Activated CD4-positive, CD25-positive, alpha-beta regulatory T cell treated with anti-CD3 and anti-CD28 coated beads, Interleukin-2, amount 50 U/mL, for 24 hours (primary cell): Measurements from ENCODE around the gene CITED4.

Source experiments
- ATAC-seq, 2 donors: fragments of 150-1000 bp; cut with Tn5 transposase; one replicate each; pipeline ENCODE4 v1.10.0; 2021; ENCODE audit warnings: mild to moderate bottlenecking in 1 of 2, moderate library complexity in 1 of 2

The CITED4 gene

DNA sequence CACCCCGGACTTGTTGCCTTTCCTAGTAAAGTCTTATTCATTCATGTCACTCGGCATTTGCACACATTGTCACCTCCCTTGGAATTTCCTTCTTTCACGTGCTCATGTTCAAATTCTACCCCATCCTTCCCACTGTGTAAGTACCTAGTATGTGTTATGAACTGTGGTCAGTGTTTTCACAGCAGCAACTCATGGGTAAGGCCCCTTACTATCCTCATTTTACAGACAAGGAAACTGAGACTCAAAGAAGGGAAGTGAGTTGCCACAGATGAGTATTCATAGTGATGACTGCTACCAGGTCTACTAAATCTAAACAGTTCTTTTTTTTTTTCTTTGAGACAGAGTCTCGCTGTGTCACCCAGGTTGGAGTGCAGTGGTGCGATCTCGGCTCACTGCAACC is 10.5 kb downstream of the CITED4 start:
- peak in 1 of 2 donors; percentile 30 for ATAC-seq

DNA sequence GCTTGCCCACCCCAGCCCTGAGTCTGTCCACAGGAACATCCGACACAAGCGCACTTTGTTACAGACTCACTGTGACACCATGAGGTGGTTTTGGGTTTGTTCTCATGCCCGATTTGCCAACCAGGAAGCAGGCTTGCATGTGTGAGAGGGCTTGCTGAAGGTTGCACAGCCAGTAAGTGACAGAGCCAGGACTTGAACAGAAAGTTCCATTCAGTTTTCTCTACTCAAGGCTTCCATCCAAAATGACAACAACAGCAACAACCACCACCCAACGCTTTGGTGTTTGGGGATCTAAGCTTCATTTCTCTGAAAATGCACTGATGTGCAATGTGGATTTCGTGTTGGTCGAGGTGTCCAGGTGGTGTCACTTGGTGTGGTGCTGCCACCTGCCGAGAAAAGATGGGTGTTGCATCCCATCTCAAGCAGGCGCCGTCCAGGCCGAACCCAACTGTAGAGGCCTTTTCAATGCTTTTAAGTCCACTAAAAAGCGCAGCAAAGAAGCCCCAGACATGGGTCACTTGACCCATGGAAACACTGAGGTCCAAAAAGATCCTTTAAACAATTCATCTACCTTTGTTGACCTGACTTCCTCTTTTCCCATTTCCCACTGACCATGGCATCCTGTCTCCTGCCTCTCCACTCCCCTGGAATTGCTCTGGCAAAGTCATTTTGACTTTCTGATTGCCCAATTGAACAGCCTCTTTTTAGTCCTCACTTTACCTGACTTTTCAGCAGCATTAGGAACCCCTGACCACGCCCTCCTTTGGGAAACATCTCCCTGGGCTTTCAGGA is 12.2 kb downstream of the CITED4 start:
- ATAC-seq = peak; percentile 80 to 83

DNA sequence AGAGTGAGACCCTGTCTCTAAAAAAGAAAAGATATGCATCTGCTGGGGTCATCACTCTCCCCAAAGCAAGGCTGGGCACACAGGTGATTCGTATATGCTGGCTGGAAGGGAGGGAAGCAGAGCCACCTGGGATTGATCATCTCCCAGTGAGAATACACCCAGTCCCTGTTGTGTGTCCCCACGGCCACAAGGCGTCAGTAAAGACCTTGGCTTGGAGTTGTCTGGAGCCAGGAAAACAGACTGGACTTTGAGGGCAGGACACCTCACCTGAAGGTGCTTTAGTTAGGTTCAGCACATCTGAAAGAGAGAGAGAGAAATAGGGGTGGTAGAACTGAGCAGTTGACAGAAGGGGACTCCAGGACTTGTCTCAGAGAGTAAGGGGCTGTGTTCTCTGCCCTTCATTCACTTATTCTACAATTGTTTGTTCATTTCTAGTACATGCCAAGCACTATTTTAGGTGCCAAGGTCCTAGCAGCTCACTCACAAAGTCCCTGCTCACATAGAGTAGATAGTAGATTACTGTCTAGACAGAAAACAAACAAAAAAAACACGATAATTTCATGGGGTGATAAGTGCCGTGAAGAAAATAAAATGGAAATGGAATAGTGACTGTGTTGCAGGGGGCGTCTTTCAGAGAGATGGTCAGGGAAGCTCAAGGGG is 13.5 kb downstream of the CITED4 start:
- ATAC-seq = no peak

DNA sequence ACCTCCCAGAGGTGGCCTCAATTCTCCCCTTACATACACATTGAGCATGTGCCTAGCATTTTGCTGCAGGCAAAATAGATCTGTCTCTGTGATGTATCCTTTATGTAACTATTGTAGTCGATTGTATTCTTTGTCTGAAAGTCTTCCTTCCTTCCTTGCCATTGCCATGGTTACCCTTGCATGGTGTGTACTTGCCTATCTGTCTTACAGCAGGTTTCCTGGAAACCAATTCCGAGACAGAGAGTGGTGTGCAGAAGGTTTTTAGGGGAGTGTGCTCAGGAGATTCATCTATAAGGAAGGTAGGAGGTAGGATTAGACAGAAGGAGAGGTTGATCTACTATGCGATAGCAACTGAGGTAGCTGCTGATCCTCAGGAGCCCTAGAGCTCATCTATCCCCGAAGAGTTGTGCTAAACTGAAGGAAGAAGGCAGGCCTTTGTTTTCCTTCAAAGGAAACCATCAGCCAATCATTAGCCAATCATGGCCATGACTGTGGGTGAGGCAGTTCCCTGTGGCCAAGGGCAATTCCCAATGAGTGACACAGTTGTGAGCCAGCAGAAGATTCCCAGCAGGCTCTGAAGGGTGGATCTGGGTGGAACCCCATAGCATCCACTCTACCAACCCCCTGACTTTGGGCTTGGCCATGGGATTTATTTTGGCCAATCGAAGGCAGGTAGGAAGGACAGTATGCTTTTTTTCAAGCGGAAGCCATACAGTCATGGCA is 15.0 kb downstream of the CITED4 start:
- ATAC-seq = no peak

DNA sequence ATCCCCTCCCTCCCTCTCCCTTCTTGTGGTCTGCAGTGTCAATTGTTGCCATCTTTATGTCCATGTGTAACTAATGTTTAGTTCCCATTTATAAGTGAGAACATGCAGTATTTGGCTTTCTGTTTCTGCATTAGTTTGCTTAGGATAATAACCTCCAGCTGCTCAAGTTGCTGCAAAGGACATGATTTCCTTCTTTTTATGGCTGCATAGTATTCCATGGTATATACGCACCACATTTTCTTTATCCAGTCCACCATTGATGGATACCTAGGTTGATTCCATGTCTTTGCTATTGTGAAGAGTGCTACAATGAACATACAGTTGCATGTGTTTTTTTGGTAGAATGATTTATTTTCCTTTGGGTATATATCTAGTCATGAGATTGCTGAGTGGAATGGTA is 16.3 kb downstream of the CITED4 start:
- ATAC-seq = no peak

DNA sequence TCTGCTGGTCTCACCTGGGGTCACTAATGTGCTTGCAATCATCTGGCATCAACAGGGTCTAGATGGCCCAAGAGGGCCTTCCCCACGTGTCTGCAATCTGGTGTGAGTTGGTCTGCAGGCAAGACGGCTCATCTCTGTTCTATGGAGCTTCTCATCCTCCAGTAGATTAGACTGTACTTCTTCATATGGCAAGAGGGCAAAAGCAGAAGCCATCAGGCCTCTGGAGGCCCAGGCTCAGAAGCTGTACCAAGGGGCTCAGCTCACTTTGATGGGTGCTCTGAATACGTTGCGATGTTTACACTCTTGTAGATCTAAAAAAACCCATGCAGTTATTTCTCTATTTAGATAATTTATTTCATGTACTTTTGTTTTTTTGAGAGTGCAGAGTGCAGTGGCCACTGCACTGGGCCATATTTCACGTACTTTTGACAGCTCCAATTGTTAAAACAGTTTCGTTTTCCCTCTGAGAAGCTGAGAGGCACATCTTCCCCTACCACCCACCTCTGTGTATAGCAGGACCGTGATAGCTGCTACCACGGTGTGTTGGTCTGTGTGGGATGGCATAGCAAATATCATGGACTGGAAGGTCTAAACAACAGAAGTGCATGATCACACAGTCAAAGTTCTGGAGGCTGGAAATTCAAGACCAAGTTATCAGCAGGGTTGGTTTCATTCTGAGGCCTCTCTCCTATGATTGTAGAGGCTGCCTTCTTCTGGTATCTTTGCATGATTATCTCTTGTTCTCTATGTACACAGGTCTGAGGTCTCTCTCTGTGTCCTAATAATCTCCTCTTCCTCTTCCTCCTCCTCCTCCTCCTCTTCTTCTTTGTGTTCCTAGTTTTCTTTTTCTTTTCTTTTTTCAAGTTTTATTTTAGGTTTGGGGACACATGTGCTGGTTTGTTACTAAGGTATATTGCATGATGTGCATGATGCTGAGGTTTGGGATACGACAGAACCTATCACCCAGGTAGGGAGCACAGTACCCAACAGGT is 17.0 kb downstream of the CITED4 start:
- ATAC-seq = peak; percentile 36 to 39

DNA sequence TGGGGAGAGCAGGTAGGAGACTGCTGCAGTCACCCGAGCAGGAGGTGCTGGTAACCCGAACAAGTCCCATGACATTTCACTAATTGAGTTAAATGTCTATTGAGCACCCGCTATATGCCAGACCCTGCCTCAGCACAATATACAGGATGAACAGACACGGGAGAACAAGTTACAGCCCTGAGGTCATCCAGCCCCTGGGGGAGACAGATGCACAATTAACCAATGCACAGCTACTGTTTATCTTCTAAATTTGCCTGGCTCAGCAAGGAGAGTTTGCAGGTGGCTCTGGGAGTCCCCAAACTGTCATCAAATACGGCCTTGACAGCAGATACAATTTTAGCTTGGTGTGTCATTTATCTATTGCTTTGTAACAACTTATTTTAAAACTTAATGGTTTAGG is 18.1 kb downstream of the CITED4 start:
- ATAC-seq = no peak

DNA sequence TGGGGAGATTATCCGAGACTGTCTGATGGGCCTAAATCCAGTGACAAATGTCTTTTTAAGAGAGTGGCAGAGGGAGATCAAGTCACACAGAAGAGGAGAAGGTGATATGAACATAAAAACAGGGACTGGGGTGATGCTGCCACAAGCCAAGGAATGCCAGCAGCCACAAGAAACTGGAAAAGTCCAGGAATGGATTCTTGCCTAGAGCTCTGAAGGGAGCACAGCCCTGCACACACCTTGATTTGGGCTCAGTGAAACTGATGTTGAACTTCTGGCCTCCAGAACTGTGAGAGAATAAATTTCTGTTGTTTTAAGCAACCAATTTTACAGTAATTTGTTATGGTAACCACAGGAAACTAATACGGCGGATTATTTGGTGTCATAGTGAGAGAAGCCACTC is 19.5 kb downstream of the CITED4 start:
- no peak for ATAC-seq

DNA sequence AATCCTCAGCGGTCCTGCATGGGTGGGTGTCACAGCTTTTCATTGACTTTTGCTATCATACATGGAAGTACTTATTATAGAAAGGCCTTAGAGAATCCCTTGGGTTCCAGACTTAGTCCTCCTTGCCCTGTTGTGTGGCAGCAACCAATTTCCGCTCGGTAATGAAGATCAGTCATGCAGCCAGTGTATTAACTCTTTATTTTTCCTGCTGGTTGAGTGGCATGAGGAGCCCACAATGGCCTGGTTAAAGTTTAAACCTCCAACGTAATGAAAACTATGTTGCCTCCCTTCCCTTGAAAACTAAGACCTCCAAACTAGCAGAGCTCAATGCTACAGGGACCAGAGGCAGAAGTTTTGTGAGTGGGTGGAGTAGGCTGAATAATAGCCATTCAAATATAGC is 20.0 kb downstream of the CITED4 start:
- ATAC-seq = no peak

DNA sequence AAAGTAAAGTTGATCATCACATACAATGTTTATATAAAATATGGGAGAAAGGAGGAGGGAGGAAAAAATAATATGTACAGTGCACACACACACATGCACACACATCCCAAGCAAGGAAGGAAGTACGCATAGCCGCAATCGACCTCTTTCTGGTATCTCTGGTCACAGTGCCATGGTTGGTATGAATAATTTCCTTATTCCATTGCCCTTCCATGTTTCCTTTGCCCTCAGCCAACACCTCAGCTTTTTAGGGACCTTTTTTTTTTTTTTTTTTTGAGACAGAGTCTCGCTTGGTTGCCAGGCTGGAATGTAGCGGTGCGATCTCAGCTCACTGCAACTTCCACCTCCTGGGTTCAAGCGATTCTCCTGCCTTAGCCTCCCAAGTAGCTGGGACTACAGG is 20.6 kb downstream of the CITED4 start:
- no peak for ATAC-seq

DNA sequence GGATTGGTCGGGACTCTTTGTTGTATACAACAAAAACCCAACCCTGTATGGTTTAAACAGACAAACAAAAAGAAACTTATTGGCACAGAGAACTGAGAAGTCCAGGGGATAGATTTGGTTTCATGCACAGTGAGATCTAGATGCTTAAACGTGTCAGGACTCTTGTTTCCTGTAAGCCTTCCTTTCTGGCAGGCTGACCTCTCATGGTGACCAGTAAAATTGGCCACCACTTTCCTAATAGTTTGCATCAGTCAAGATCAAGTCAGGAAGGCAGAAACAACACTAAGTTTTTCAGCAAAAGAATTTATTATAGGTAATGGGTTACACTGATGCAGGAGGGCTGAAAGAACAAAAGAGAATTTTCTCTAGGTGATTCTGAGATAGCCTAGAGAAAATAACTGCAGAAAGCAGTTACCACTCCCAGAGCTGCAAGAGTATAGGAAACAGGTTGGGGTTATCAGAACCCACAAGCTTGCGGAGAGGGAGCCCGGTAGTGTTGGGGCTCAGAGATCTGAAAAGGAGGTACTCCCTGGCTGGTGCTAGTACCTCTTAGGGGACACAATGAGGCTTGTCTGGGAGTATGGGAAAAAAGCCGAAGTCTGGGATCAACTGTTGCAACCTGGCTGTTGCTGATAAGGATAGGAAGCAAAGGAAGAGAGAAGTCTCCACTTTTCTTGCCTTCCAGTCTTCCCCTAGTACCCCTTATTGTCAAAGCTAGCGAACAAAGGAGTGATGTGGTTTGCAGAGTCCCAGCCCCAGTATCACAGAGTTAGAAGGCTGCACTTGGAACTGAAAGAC is 21.4 kb downstream of the CITED4 start:
- ATAC-seq = no peak

DNA sequence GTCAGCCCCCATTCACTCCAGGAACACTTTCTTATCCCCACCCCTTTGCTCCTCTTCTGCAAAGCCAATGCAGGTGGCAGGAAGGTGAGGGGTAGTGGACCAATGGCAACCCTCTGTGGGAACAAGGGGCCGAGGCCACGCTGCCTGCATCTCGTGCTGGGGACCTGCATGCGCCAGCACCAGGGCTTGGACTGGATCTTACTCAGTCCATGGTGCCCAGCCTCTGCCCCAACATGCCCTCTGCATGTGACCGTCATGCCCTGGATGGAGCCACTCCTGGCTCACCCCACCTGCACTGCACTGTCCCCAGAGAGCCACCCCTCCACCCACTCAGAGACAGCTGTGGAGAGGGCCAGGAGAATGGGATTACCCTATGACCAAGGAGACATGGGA is 22.2 kb downstream of the CITED4 start:
- ATAC-seq = no peak

DNA sequence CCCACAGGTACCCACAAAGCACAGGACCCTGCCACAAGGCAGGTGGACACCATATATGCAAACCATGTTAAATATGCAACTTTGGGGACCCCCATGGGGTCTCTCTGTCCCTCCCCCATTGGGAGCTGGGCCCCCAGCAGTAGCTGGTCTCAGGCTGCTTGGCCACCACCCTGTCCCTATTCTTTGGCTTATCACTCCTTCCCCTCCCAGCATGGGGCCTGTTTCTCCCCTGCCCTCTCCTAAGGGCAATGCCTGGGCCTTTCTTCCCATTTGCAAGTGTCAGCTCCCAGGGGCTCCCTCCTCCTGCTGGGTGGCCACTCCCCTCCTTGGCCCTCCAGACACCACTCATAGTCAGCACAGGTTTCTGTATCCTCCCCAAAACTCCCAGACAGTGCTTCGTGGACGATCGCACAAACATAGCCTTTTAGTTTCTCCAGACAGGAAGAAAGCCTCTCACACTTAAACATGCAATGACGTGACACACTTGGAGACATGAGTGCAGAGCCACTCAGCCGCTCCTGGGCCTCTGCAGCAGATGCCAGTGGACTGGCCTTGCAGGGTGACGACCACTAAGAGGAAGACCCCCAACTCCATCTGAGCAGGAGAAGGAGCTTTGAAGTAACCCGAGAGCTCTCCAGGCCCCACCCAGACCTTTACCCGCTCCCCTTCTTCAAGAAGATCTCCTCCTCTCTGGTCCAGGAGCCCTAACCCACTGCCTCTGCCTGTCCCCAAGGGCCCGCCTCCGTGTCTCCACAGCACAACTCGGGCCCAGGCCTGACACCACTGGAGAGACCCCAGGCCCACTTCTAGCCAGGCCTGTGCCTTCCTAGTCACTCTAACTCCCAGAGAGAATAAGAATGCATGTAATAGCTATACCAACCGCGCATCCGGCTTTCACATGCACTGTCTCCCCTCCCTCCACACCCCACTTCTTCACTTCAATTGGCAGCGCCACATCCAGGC is 22.9 kb downstream of the CITED4 start:
- ATAC-seq = no peak

DNA sequence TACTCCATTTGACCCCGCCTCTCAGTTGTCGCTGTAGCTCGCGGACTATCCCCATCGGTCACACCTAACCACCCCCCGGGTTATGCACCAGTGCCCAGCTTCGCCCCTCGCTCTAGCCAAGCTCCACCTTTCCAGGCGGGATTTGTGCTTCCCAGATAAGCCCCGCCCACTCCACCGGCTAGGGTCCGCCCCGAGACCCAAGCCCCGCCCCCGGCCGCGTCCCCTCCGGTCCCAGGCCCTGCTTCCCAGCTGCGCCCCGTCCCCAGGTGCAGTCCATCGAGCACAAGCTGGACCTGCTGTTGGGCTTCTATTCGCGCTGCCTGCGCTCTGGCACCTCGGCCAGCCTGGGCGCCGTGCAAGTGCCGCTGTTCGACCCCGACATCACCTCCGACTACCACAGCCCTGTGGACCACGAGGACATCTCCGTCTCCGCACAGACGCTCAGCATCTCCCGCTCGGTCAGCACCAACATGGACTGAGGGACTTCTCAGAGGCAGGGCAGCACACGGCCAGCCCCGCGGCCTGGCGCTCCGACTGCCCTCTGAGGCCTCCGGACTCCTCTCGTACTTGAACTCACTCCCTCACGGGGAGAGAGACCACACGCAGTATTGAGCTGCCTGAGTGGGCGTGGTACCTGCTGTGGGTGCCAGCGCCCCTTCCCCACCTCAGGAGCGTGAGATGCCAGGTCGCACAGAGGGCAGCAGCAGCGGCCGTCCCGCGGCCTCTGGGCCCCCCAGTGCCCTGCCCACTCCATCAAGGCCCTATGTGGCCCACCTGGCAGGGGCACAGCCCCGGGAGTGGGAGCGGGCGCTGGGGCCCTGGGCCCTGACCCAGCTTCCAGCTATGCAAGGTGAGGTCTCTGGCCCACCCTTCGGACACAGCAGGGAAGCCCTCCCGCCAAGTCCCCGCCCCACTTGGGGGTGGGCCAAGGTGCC is 23.9 kb downstream of the CITED4 start:
- ATAC-seq = no peak

DNA sequence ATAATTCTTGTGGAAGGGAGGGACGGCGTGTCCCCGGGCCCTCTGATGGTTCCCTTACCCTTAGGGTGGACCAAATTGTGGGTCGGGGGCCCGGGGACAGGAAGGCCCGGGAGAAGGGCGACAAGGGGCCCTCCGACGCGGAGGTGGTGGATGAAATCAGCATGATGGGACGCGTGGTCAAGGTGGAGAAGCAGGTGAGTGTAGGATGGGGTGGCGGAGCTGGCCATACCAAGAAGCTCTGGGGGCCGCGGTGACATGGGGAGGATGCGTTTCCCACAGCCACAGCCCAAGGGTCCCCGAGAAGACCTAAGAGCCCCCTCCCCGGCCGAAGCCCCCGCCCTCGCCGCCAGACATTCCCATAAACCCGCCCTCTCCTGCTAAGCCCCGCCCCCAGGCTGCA is 24.6 kb downstream of the CITED4 start:
- no peak for ATAC-seq

DNA sequence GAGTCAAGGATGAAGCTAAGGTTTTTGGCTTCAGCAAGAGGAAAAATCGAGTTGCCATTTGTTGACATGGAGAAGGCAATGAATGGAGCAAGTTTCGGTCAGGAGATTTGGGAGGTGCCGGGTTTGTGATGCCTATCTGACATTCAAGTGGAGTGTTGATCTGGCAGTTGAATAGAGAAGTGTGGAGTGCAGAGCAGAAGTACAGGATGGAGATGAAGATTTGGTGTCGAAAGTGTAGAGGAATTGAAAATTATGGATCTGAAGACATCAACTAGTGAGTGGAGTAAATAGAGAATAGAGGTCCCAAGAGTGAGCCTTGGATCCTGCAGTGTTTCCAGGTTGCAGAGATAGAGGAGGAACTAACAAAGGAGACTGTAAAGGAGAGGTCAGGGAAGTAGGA is 25.9 kb downstream of the CITED4 start:
- no peak for ATAC-seq

DNA sequence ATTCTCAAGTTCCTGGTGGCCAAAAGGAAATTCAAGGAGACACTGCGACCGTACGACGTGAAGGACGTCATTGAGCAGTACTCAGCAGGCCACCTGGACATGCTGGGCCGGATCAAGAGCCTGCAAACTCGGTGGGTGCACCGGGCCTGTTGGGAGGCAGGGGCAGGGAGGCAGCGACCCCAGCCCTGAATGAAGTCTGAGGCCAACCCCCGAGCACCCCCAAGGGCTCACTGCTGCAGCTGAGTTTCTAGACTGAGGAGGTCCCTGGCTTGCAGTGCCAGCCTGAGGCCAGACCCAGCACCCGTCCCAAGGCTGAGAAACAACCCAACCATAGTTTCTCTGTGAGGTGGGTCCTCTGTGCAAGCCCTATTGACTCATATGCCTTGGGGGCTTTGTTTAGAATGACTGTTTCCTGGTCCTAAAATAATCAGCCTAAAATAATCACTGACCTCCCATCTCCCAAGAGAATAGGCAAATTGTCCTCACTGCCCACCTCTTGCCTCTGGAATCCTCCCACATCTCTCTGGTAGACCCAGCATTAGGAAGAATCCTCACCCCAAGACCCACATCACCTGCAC is 27.1 kb downstream of the CITED4 start:
- ATAC-seq = no peak

DNA sequence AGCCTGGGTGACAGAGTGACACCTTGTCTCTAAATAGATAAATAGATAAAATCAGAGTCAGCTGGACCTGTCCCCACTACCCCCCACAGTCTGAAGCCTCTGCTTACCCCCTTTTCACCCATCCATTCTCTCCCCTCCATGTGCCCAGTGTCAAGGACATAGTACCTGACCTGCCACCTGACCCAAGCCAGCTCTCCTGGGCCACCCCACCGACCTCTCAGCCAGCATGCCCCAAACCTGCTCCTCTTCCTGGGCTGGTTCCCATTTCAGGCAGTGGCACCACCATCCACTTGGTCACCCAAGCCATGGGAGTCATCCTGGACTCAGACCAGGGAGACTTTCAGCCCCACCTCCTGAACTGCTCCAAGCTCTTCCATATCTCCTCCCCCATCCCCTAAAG is 28.2 kb downstream of the CITED4 start:
- no peak for ATAC-seq
